HCT116 (cell line): ENCODE data around the gene THADA. TPM values are rescaled to one million over a fixed set of nuclear protein-coding genes. Genes with fewer than 3 reads are reported as not detected.
"Not testable (repeated sequence)": the region's sequence is repeated elsewhere in the genome, so short reads cannot be mapped to it uniquely, and the experiment has no call there.

Experiments
- ATAC-seq: fragments of 200-7000 bp; cut with Tn5 transposase; 2 replicates; pipeline ENCODE4 v1.9.1; 2020; ENCODE audit warnings: mild to moderate bottlenecking, moderate library complexity
- BruUV-seq: library from RNA; stranded (reverse); fragments of 400-500 nt; replicated peaks from 2 replicates; lab custom pipeline; 2021; lab: Mats Ljungman, UMichigan
- CTCF ChIA-PET: fragments of 300-600 bp; sonication (Branson Sonifier 250); formaldehyde crosslinking; loops from one replicate; lab custom pipeline; 2021; ENCODE audit warnings: antibody characterized with exemption; lab: Charles Lee
- POLR2A ChIA-PET: fragments of 300-600, 350-600 bp; sonication (Branson Sonifier 250); formaldehyde crosslinking; loops from one replicate; lab custom pipeline; 2021; ENCODE audit warnings: antibody characterized with exemption; lab: Charles Lee
- RAD21 ChIA-PET, 2 experiments: fragments of 300-600 bp; sonication (Branson Sonifier 250); formaldehyde crosslinking; loops; one replicate each; lab custom pipeline; 2023; ENCODE audit warnings: low total read pairs in 2 of 2; ENCODE audit not compliant: uncharacterized antibody in 2 of 2, unreplicated experiment in 2 of 2, low non-redundant PET in 1 of 2; lab: Charles Lee
- DNase-seq: peaks from one replicate; pipeline ENCODE4 v3.0.0-alpha.2; 2010; ENCODE audit warnings: low read depth, low spot score
- H2AFZ ChIP-seq: fragments of 200-600 bp; shearing (Covaris generic), sonication (generic); 2 replicates; pipeline ENCODE4 v1.6.1; 2017; ENCODE audit warnings: low read depth, mixed run types, mixed read lengths, antibody characterized with exemption, low read length; ENCODE audit not compliant: poor library complexity, severe bottlenecking
- H3K27ac ChIP-seq: 2 replicates; pipeline ENCODE4 v1.5.1; 2012; ENCODE audit warnings: low read depth, low read length
- H3K27me3 ChIP-seq: fragments of 200-600 bp; sonication (generic); 2 replicates; pipeline ENCODE4 v1.6.1; 2016; ENCODE audit warnings: mixed run types, low read length, mixed read lengths; ENCODE audit not compliant: insufficient read depth
- H3K36me3 ChIP-seq, 2 experiments: fragments of 200-500 bp in 1 of 2; fragments of 200-600 bp in 1 of 2; sonication (Bioruptor generic) in 1 of 2; sonication (generic) in 1 of 2; 2 replicates each; pipeline versions ENCODE4 v1.5.1 to v1.6.1; 2014 to 2016; ENCODE audit warnings: low read length in 2 of 2, inconsistent platforms in 1 of 2, mixed read lengths in 1 of 2, mixed run types in 1 of 2; ENCODE audit not compliant: insufficient read depth in 2 of 2, control insufficient read depth in 1 of 2
- H3K4me1 ChIP-seq, 2 experiments: fragments of 200-600 bp in 1 of 2; sonication (generic) in 1 of 2; 2 replicates each; pipeline versions ENCODE4 v1.5.1 to v1.6.1; 2012 to 2017; ENCODE audit warnings: low read length in 2 of 2, inconsistent platforms in 1 of 2, mild to moderate bottlenecking in 1 of 2, mixed read lengths in 1 of 2, mixed run types in 1 of 2, moderate library complexity in 1 of 2; ENCODE audit not compliant: insufficient read depth in 2 of 2, control insufficient read depth in 1 of 2
- H3K4me2 ChIP-seq: fragments of 200-600 bp; sonication (generic); 2 replicates; pipeline ENCODE4 v1.6.1; 2017; ENCODE audit warnings: mixed run types, low read length, mixed read lengths
- H3K4me3 ChIP-seq, 2 experiments: fragments of 200-600 bp in 1 of 2; sonication (generic) in 1 of 2; replicated peaks in 1 of 2; 2 replicates each; pipeline ENCODE4 v1.5.1; 2011 to 2016; ENCODE audit warnings: low read length in 2 of 2, control low read depth in 1 of 2, low read depth in 1 of 2, mild to moderate bottlenecking in 1 of 2, mixed read lengths in 1 of 2, mixed run types in 1 of 2
- H3K79me2 ChIP-seq: fragments of 200-600 bp; sonication (generic); 2 replicates; pipeline ENCODE4 v1.6.1; 2017; ENCODE audit warnings: mild to moderate bottlenecking, mixed run types, low read length, moderate library complexity, mixed read lengths; ENCODE audit not compliant: insufficient read depth
- H3K9ac ChIP-seq: fragments of 200-600 bp; sonication (generic); 2 replicates; pipeline ENCODE4 v1.6.1; 2016; ENCODE audit warnings: low read length, mixed read lengths
- H3K9me2 ChIP-seq: fragments of 200-600 bp; sonication (generic), shearing (Covaris generic); 2 replicates; pipeline ENCODE4 v1.6.1; 2017; ENCODE audit warnings: mixed run types, mild to moderate bottlenecking, moderate library complexity; ENCODE audit not compliant: insufficient read depth
- H3K9me3 ChIP-seq, 2 experiments: fragments of 200-500 bp in 1 of 2; fragments of 200-600 bp in 1 of 2; sonication (Bioruptor generic) in 1 of 2; sonication (generic) in 1 of 2; 2 replicates each; pipeline ENCODE4 v1.6.1; 2014 to 2017; ENCODE audit warnings: low read length in 2 of 2, mixed read lengths in 2 of 2, inconsistent platforms in 1 of 2, low read depth in 1 of 2, mild to moderate bottlenecking in 1 of 2, mixed run types in 1 of 2, moderate library complexity in 1 of 2; ENCODE audit not compliant: control insufficient read depth in 1 of 2, insufficient read depth in 1 of 2
- H4K20me1 ChIP-seq: fragments of 200-600 bp; sonication (generic), shearing (Covaris generic); 2 replicates; pipeline ENCODE4 v1.6.1; 2017; ENCODE audit warnings: mixed run types, mild to moderate bottlenecking, moderate library complexity; ENCODE audit not compliant: insufficient read depth
- CBX3 ChIP-seq: IDR thresholded peaks from 2 replicates; pipeline ENCODE4 v1.6.1; 2012; ENCODE audit warnings: low read depth
- EZH2 ChIP-seq: fragments of 200-600 bp; sonication (generic); IDR thresholded peaks from 2 replicates; pipeline ENCODE4 v1.6.1; 2017; ENCODE audit warnings: antibody characterized with exemption, mixed run types
- FOSL1 ChIP-seq: IDR thresholded peaks from 2 replicates; pipeline ENCODE4 v1.6.1; 2012; ENCODE audit warnings: low read depth
- MAX ChIP-seq: IDR thresholded peaks from 2 replicates; pipeline ENCODE4 v1.6.1; 2012
- POLR2AphosphoS5 ChIP-seq: IDR thresholded peaks from 2 replicates; pipeline ENCODE4 v1.6.1; 2011; ENCODE audit warnings: mild to moderate bottlenecking, low read depth, low read length, moderate library complexity
- RAD21 ChIP-seq: IDR thresholded peaks from 2 replicates; pipeline ENCODE4 v1.6.1; 2012; ENCODE audit warnings: low read depth, mild to moderate bottlenecking
- ZFX ChIP-seq: fragments of 450-650 bp; IDR thresholded peaks from 2 replicates; pipeline ENCODE4 v1.6.1; 2017
- ZNF274 ChIP-seq: fragments of 200-500 bp; sonication (Bioruptor generic); IDR thresholded peaks from 2 replicates; pipeline ENCODE4 v1.6.1; 2014; ENCODE audit warnings: mild to moderate bottlenecking, low read depth, low read length, inconsistent platforms
- intact Hi-C: fragments of 100-400 bp; cut with micrococcal nuclease; formaldehyde crosslinking; loops from 2 replicates; pipeline ENCODE4 v1.10.0; 2022
- total RNA-seq: library from RNA; stranded (reverse); gene quantifications from one replicate; pipeline ENCODE4 v1.2.1, GENCODE V29; 2021; ENCODE audit not compliant: unreplicated experiment
- TF ChIP-seq, protein P1 (sequence below): IDR thresholded peaks from 2 replicates; pipeline ENCODE4 v1.6.1; 2011; ENCODE audit warnings: mild to moderate bottlenecking, low read length, moderate library complexity; ENCODE audit not compliant: insufficient replicate concordance; ENCODE audit errors: extremely low read depth

THADA gene
- total RNA-seq, 1 experiment from 2014 or later = 30.7 TPM

DNA sequence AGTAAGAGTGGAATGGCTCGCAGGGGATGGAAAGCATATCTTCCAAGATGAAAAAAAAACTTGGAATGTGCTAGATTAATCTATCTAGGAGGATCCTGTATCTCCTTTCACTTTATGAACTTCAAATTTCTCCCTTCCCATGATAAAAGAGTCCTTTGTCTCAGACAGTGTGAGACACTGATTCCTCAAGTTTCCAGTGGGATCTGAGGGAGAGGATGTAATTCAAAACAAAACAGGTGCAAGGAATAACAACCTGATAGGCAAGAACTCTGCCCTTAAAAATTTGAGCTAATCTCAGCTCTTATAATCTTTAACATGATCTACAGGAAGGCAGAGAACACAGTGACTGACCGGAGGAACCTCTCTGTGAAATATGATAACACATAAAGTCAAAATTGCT lies 207.5 kb downstream of the THADA start:
- Histone ChIP-seq H3K9me2 (no peaks in the 10 kb centered on the region), H3K9ac (no peak overlapping the region), H3K4me1 (peaks cover 0 to 5% of the 10 kb centered on the region in 2 experiments; a peak in 1 of 4 replicates), H3K4me2 (no peak overlapping the region), H3K79me2 (no peaks in the 10 kb centered on the region), H2AFZ (no peak overlapping the region), H3K27ac (no peak overlapping the region), H3K27me3 (no peaks in the 10 kb centered on the region), H4K20me1 (no peaks in the 10 kb centered on the region), H3K4me3 (no peak overlapping the region), H3K9me3 (no peaks in the 10 kb centered on the region), H3K36me3 (no peaks in the 10 kb centered on the region)
- ATAC-seq (no peak), DNase-seq (no peak)
- TF ChIP-seq ZFX (no peak), MAX (no peak)
- CTCF ChIA-PET = no interaction called here
- POLR2A ChIA-PET = no interaction called here
- intact Hi-C loops = no loop called here
- BruUV-seq = no TSS peak
- RAD21 ChIA-PET = no interaction called here

GRCh38 chr2:43387092-43388062 lies 208.5 kb downstream of the THADA start:
- TF ChIP-seq POLR2AphosphoS5 (no peak), RAD21 (no peak), ZFX (no peak), ZNF274 (no peak), CBX3 (no peak), EZH2 (no peak), MAX (no peak), FOSL1 (no peak)
- TF ChIP-seq, protein P1, sequence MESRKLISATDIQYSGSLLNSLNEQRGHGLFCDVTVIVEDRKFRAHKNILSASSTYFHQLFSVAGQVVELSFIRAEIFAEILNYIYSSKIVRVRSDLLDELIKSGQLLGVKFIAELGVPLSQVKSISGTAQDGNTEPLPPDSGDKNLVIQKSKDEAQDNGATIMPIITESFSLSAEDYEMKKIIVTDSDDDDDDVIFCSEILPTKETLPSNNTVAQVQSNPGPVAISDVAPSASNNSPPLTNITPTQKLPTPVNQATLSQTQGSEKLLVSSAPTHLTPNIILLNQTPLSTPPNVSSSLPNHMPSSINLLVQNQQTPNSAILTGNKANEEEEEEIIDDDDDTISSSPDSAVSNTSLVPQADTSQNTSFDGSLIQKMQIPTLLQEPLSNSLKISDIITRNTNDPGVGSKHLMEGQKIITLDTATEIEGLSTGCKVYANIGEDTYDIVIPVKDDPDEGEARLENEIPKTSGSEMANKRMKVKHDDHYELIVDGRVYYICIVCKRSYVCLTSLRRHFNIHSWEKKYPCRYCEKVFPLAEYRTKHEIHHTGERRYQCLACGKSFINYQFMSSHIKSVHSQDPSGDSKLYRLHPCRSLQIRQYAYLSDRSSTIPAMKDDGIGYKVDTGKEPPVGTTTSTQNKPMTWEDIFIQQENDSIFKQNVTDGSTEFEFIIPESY = no peak
- H3K4me2 ChIP-seq = no peak overlapping the region
- no peak for ATAC-seq
- H3K9me2 ChIP-seq = no peaks in the 10 kb centered on the region
- H3K4me1 ChIP-seq = peaks cover 0 to 5% of the 10 kb centered on the region in 2 experiments; a peak in 1 of 4 replicates
- no peaks in the 10 kb centered on the region for H3K9me3 ChIP-seq
- H4K20me1 ChIP-seq = no peaks in the 10 kb centered on the region
- H3K36me3 ChIP-seq = no peaks in the 10 kb centered on the region
- no peaks in the 10 kb centered on the region for H3K79me2 ChIP-seq
- DNase-seq = no peak
- H3K9ac ChIP-seq = no peak overlapping the region
- no TSS peak for BruUV-seq
- intact Hi-C loops = no loop called here
- H2AFZ ChIP-seq = no peak overlapping the region
- H3K4me3 ChIP-seq = no peak overlapping the region
- no peak overlapping the region for H3K27ac ChIP-seq
- POLR2A ChIA-PET = no interaction called here
- no peaks in the 10 kb centered on the region for H3K27me3 ChIP-seq
- CTCF ChIA-PET = no interaction called here
- RAD21 ChIA-PET = no interaction called here

- CTCF ChIA-PET, H3K36me3 ChIP-seq, DNase-seq, BruUV-seq, H4K20me1 ChIP-seq, POLR2A ChIA-PET, H3K4me2 ChIP-seq, H3K4me1 ChIP-seq, H3K9me3 ChIP-seq, ATAC-seq, H3K4me3 ChIP-seq, intact Hi-C loops, H3K79me2 ChIP-seq, H2AFZ ChIP-seq, H3K9ac ChIP-seq, H3K9me2 ChIP-seq, H3K27ac ChIP-seq, H3K27me3 ChIP-seq: not testable (repeated sequence)
- RAD21 ChIA-PET = interaction anchor here in 1 of 2 experiments (0.7 kb wide), 1 partner anchor 211 kb away, joined by 4 read pairs; no protein-coding TSS in a partner anchor
These were observed 209.2 kb downstream of the THADA start for GRCh38 chr2:43386679-43387078.
